Esophagus muscularis mucosa (tissue), 4 donors: Measurements from ENCODE around the gene UCK2.

Experiments
- CTCF ChIP-seq, 3 experiments: fragments of 200-600 bp in 2 of 3; fragments of 450-650 bp in 1 of 3; sonication (generic) in 2 of 3; IDR thresholded peaks; one replicate each; pipeline ENCODE4 v1.5.1; 2017 to 2019; ENCODE audit warnings: antibody characterized with exemption in 3 of 3, mild to moderate bottlenecking in 2 of 3, moderate library complexity in 1 of 3
- EP300 ChIP-seq: sonication (generic); formaldehyde crosslinking; IDR thresholded peaks from one replicate; pipeline ENCODE4 v1.6.1; 2017; ENCODE audit warnings: antibody characterized with exemption
- POLR2A ChIP-seq: fragments of 450-650 bp; IDR thresholded peaks from one replicate; pipeline ENCODE4 v1.6.1; 2017; ENCODE audit warnings: antibody characterized with exemption, moderate library complexity, mild to moderate bottlenecking, low read depth

- TF ChIP-seq EP300 (no peak), CTCF (IDR thresholded peaks at IDR 0.05) (no peak), POLR2A (no peak)
These were observed 122.1 kb downstream of the UCK2 start for GRCh38 chr1:165949335-165950130.
